IMR-90 (cell line): Measurements from ENCODE around the gene KLF13.

Experiments used
- BHLHE40 ChIP-seq: fragments of 150-350 bp; IDR thresholded peaks from 2 replicates; pipeline ENCODE4 v1.6.1; 2016; ENCODE audit warnings: mild to moderate bottlenecking, low read depth, low read length
- CEBPB ChIP-seq: IDR thresholded peaks from 2 replicates; pipeline ENCODE4 v1.6.1; 2012; ENCODE audit warnings: low read depth, low read length, improper control_type of control experiment
- CHD1 ChIP-seq: IDR thresholded peaks from 2 replicates; pipeline ENCODE4 v1.6.1; 2012; ENCODE audit warnings: low read depth, low read length, improper control_type of control experiment
- FOS ChIP-seq: fragments of 150-350 bp; IDR thresholded peaks from 2 replicates; pipeline ENCODE4 v1.6.1; 2016; ENCODE audit warnings: low read depth, low read length
- MAFK ChIP-seq: IDR thresholded peaks from 2 replicates; pipeline ENCODE4 v1.6.1; 2012; ENCODE audit warnings: low read depth, low read length, improper control_type of control experiment
- MAZ ChIP-seq: IDR thresholded peaks from 2 replicates; pipeline ENCODE4 v1.6.1; 2012; ENCODE audit warnings: low read depth, mild to moderate bottlenecking, low read length, improper control_type of control experiment, moderate library complexity, borderline replicate concordance
- MXI1 ChIP-seq: IDR thresholded peaks from 2 replicates; pipeline ENCODE4 v1.6.1; 2012; ENCODE audit warnings: low read depth, mild to moderate bottlenecking, low read length, moderate library complexity, borderline replicate concordance
- POLR2A ChIP-seq: IDR thresholded peaks from 2 replicates; pipeline ENCODE4 v1.6.1; 2012; ENCODE audit warnings: mild to moderate bottlenecking, low read depth, low read length
- RCOR1 ChIP-seq: IDR thresholded peaks from 2 replicates; pipeline ENCODE4 v1.6.1; 2012; ENCODE audit warnings: mild to moderate bottlenecking, low read length, improper control_type of control experiment; ENCODE audit not compliant: insufficient replicate concordance
- SMC3 ChIP-seq: fragments of 150-350 bp; IDR thresholded peaks from 2 replicates; pipeline ENCODE4 v1.6.1; 2016; ENCODE audit warnings: low read depth, mild to moderate bottlenecking, antibody characterized with exemption, low read length, moderate library complexity
- TF ChIP-seq, protein P1 (sequence below): conservative IDR thresholded peaks from 2 replicates; pipeline ENCODE4 v1.5.1; 2012; ENCODE audit warnings: mild to moderate bottlenecking, low read depth, low read length, improper control_type of control experiment
- TF ChIP-seq, protein P2 (sequence below): fragments of 150-350 bp; IDR thresholded peaks from 2 replicates; pipeline ENCODE4 v1.6.1; 2017; ENCODE audit warnings: mild to moderate bottlenecking, antibody characterized with exemption, low read length, low read depth
- TF ChIP-seq, protein P3 (sequence below): fragments of 150-350 bp; IDR thresholded peaks from 2 replicates; pipeline ENCODE4 v1.6.1; 2016; ENCODE audit warnings: low read depth, mild to moderate bottlenecking, low read length, moderate library complexity, borderline replicate concordance

DNA sequence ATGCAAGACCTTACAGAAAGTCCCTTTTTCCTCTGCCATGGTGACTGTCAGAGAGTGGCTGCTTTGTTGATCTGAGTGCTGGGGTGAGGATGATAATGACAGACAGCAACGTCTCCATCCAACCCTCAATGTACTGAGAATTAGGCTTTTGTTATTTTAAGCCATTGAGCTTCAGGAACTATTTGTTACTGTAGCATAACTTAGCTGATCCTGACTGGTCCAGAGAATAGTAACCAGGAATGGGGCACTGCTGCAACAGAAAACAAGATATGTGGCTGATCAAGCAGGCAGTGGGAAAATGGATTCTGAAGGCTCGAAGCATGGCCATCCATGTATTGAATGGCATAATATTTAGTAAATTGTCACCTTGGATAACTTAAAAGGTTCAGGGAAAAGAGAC is 5.2 kb upstream of the KLF13 start:
- no peak for TF ChIP-seq MXI1
- TF ChIP-seq RCOR1: no peak
- TF ChIP-seq, protein P1, sequence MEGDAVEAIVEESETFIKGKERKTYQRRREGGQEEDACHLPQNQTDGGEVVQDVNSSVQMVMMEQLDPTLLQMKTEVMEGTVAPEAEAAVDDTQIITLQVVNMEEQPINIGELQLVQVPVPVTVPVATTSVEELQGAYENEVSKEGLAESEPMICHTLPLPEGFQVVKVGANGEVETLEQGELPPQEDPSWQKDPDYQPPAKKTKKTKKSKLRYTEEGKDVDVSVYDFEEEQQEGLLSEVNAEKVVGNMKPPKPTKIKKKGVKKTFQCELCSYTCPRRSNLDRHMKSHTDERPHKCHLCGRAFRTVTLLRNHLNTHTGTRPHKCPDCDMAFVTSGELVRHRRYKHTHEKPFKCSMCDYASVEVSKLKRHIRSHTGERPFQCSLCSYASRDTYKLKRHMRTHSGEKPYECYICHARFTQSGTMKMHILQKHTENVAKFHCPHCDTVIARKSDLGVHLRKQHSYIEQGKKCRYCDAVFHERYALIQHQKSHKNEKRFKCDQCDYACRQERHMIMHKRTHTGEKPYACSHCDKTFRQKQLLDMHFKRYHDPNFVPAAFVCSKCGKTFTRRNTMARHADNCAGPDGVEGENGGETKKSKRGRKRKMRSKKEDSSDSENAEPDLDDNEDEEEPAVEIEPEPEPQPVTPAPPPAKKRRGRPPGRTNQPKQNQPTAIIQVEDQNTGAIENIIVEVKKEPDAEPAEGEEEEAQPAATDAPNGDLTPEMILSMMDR: no peak
- no peak for TF ChIP-seq CHD1
- TF ChIP-seq, protein P2, sequence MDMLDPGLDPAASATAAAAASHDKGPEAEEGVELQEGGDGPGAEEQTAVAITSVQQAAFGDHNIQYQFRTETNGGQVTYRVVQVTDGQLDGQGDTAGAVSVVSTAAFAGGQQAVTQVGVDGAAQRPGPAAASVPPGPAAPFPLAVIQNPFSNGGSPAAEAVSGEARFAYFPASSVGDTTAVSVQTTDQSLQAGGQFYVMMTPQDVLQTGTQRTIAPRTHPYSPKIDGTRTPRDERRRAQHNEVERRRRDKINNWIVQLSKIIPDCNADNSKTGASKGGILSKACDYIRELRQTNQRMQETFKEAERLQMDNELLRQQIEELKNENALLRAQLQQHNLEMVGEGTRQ: no peak
- no peak for TF ChIP-seq POLR2A
- no peak for TF ChIP-seq MAZ
- no peak for TF ChIP-seq CEBPB
- no peak for TF ChIP-seq MAFK
- TF ChIP-seq BHLHE40: no peak
- TF ChIP-seq, protein P3, sequence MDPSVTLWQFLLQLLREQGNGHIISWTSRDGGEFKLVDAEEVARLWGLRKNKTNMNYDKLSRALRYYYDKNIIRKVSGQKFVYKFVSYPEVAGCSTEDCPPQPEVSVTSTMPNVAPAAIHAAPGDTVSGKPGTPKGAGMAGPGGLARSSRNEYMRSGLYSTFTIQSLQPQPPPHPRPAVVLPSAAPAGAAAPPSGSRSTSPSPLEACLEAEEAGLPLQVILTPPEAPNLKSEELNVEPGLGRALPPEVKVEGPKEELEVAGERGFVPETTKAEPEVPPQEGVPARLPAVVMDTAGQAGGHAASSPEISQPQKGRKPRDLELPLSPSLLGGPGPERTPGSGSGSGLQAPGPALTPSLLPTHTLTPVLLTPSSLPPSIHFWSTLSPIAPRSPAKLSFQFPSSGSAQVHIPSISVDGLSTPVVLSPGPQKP: no peak
- no peak for TF ChIP-seq SMC3
- TF ChIP-seq FOS: no peak
